ENCODE results near the gene NPHP4.

NPHP4 gene

DNA sequence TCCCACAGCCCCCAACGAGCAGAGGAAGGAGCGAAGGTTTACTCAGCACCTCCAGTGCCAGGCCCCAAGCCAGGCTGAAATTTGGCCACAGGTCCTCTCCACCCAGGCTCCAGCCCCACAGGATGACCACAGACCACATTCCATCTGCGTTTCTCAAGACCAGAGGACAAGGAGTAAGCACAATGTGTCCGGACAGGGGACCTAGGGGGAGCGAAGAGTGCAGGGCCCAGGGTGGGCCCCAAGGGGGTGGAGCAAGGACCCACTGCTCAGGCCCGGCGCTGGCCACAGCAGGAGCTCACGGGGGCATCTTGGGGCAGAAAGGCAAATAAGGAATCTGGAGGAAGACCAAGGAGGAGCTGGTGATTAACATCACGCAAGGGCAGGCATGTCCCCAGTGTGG lies 100.5 kb downstream of the NPHP4 start:
- peak; percentile 71 for DNase-seq (ENCODE audit: low spot score)

DNA sequence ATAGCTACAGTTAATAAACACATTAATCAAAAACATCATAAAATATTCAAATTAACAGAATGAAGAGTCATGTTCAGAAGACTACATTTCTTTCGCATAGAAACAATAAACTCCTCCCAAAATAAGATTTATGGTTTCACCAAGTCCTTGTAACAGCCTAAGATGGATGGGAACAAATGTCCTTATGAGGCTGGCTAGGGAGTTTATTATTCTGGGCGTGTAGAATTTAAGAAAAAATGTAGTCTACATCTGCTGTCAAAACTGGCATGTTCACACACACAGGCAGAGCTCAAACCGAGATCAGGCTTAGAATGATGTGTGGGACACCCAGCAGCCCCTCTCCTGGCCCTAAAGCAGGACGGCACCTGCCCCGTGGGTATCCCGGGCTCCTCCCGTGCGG lies 101.1 kb downstream of the NPHP4 start:
- DNase-seq (ENCODE audit: low spot score), result no peak

DNA sequence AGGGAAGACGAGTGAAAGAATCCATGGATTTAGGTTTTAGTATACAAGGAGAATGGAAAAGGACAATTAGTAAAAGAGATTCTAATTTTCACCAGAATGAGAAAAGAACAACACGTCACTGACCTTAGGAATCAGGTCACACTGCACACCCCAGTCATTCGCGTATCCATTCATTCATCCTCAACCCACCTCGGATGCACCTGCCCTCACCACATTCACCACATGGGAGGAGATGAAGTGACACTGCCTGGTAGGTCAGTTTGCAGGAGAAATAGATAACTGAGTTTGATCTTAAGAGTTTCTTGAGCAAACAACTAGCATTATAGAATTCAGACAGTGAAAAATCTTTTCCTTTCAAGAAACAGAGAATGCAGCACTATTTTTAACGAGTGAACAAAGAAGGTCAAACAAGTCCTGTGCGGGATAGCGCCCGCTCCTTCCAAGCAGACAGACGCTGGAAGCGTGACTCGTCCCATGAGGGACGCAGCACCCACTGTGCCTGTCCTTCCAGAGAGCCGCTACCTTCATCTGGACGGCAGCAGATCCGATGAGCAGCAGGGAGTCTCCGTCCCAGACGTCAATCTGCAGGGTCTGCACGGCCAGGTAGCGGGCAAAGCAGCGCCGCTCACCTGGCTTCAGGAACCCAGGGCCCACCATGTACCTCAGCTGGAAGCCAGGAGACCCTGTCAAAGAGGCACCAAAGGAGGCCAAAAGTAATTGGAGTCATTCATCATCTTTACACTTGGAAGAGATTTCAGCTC lies 101.7 kb downstream of the NPHP4 start:
- no peak for DNase-seq (ENCODE audit: low spot score)

DNA sequence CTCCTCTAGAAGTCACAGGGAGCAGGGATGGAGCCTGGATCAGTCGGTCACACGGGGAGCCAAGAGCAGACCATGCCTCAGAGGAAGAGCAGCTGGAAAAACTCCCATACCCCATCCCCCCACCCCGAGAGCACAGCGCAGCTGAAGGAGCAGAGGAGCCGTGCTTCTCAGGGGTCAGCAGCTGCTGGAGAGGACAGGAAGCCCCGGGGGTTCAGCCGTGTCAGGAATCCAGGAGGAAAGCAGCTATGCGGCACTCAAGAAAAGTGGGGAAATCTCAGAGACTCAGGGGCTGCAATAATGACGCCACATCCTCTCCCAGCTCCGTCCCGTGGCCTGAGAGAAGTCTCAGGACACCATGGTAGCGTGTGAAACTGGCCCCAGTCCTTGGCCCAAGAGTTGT lies 102.3 kb downstream of the NPHP4 start:
- DNase-seq (ENCODE audit: low spot score), result no peak

DNA sequence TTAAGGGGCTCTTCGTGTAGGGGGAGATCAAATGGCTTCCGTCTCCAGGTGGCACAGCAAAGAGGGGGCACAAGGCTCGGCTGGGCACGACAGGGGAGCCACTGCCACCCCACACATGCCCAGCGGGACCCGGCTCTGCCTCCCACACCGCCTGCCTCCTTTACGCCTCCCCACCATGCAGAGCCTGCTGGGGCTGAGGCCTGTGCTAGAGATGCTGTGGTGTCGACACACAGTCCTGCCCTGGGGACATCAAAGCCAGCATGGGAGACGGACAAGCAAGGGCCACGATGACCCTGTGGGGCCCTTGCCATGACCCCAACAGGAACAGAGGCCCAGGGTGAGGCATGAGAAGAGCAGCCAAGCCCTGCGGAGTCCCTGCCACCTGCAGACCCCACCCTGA lies 102.8 kb downstream of the NPHP4 start:
- no peak for DNase-seq (ENCODE audit: low spot score)

DNA sequence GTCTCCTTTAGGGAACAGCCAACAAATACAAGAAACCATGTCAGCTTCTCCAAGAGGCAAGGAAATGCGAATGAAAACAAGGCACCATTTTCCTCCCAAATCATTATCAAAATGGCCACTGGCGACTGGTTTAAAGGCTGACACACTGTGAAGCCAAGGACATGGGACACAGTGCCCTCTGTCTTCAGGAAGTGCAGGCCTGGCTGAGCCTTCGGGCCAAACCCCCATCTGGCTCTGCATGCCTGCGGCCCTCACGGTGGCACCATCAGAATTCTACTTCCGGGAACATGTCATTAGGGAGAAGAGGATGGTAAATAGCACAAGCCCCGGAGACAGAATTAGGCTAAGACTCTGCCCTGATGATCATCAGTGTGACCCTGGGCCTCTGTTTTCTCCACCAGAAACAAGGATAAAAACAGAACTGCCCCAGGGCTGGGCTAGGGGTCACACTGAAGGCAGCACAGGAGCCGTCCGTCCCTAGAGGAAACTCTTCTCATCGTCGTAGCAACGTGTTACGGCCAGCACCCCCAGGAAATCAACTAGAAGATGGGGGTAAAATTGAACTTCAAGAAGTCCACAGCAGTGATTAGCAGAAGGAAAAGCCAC lies 103.5 kb downstream of the NPHP4 start:
- no peak for DNase-seq (ENCODE audit: low spot score)

DNA sequence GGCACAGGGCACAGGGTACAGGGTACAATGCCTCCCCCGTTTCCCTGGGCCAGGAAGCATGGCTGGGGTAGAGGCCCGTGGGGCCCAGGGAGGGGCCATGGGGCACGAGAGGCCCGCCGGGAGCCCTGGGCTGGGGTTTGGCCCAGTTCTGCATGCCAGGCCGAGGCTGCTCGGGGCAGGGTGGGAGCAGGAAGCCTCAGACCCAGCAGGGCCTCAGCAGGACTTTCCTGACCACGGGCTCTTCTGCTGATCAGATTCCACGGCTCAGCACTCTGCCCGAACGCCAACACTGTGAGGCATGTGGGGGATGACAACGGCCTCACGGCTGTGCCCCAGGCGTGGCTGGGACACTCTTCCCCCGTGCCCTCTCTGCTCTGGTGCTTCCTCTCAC lies 104.3 kb downstream of the NPHP4 start:
- DNase-seq (ENCODE audit: low spot score), result no peak

DNA sequence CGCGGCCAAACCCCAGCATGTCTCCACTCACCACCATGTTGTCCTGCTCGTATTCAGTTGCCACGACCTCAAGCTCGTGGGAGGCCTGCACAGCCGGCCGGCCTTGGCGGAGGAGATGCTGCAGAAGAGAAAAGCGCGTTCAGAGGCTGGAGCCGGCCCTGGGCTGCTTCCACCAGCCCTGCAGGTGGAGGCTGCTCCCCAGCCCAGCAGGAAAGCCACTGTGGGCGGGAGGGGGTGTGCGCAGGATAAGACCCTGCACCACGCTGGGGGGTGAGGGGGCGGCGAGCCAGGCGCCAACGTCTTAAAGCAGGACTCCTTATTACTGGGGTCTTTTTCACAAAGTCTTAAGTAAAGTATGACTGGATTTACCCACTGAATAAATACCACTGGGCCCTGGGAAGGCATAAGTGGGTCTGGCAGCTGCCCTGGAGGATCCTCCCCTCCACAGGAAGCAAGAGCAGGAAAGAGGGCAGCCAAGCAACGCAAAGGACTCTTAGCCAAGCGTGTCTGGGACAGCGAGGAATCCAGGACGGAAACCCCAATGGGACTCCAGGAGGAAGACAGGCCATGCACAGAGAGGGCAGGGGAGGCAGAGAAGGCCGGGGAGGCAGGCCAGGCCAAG lies 104.8 kb downstream of the NPHP4 start:
- no peak for DNase-seq (ENCODE audit: low spot score)

DNA sequence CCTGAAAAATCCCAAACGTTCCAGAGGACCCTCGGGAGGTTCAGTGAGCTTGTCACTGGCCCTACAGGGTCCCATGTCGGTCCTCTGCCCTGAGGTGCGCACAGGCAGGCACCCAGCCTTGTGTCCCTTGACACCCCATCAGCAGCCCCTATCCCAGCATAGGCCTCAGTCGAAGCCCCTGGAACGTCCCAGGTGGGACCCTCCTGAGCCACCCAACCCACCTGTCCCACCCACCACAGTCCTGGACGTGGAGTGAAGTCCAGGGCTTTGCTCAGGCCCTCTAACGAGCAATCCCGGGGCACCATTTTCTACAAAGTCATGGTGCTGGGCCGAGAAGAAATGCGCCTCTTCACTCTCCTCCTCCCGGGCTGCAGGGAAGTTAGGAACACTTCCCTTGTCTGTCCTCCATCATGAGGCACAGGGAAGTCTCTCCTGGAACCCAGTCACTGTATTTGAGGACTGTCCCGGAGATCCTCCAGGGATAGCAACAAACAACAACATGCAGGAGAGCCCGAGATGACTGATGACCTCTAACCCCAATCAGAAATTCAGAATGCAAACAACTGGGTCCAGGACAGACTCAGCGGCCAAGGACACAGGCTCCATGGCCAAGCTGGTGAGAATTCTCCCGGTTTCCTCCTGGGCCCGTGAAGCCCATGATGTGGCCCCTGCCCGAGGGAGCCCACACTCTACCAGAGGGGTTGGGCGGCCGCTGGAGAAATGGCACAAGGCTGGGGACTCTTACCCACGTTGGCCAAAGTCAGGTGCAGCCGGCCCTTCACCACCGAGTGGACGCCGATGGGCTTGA lies 105.5 kb downstream of the NPHP4 start:
- no peak for DNase-seq (ENCODE audit: low spot score)

DNA sequence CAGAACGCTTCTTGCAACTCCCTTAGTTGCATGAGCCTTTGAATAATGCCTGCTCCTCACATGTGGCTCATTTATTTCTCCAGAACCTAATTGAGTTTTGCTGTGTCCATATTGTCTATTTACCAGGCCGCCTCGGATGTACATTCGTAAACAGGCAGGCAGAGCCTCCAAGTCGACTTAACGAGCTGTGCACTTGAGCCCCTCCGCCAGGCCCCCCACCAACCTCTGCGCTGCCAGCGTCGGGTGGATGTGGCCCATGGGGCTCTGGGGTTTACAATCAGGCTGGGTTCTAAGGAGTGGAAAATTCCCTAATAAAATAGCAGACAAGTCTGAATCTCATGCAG lies 106.1 kb downstream of the NPHP4 start:
- no peak for DNase-seq (ENCODE audit: low spot score)

DNA sequence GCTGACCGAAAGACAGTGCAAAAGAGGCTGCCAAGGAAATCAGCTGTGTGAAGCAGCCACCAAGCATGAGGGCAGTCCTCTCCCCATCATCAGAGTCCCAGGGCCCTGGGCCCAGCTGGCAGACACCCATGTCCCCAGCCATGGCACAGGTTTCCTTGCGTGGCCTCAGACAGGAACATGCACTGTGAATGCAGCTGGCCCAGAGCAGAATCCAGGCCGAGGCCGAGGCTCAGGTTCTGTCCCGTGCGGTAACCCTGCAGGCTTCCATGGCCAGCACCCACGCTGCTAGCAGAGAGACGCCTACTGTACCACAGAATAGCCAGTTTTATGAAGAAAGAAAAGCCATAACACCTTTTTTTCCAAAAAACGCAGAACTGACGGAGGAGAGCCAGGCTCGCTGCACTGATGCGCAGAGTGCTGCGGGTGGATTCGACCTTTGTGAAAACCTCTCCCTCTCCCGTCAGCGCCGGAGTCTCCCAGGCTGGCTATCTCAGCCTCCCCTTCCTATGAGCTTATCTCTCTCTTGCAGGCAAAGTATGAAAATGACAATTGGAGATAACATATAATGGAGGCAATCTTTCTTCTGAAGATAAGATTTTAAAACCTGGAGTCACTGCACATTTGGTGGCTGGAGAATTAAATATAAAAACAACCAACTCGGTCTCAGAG lies 106.6 kb downstream of the NPHP4 start:
- DNase-seq (ENCODE audit: low spot score), result no peak

DNA sequence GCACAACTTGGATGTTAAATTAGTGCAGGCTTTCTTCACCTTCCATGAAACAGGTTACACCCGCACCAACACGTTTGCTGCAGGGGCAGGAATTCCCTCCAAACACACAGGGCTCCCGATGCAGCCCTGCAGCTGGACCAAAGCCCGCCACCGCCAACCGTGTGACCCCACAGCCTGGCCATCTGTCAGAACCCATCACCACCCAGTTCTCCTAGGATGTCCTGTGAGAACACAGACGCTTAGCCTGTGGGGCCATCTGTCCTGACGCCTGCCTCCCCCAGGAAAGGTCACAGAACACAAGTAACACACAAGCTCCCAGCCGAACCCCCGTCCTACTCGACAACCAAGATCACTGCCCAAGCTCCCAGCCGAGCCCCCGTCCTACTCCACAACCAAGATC lies 108.1 kb downstream of the NPHP4 start:
- no peak for DNase-seq (ENCODE audit: low spot score)

DNA sequence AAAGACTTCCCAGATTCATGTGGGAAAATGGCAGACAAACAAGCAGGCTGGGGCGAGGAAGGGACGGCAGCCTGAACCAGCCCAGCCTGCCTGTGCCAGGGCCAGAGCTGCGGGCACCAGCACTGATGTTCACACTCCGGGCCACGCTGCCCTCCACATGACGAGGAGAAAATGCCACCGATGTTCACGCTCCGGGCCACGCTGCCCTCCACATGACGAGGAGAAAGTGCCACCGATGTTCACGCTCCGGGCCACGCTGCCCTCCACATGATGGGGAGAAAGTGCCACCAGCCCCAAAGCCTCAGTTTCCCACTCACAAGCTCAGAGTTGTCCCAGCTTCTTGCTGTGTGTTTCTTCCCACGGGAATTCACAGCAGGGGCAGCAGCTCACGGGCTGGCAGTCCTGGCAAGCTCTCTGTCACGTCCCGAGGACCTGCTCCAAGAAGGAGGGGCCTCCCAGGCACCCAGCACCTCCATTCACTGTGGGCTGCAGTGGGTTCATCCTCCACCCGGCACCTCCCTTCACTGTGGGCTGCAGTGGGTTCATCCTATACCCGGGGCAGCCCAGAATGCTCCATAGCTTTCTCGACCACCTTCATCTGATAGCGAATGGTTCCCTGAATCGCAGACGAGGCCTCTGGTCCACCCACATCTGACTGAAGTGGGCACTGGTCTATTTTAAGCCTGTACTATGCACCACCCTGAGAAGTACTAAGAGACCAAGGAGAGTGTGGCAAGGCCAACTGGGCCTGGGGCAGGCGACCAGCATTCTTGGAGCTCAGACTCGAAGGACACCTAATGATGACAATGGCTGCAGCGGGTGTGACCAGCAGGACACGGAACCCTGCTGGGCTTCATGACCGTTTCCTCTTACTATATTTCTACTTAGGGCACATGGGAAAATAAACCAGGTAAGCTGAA lies 108.8 kb downstream of the NPHP4 start:
- no peak for DNase-seq (ENCODE audit: low spot score)

DNA sequence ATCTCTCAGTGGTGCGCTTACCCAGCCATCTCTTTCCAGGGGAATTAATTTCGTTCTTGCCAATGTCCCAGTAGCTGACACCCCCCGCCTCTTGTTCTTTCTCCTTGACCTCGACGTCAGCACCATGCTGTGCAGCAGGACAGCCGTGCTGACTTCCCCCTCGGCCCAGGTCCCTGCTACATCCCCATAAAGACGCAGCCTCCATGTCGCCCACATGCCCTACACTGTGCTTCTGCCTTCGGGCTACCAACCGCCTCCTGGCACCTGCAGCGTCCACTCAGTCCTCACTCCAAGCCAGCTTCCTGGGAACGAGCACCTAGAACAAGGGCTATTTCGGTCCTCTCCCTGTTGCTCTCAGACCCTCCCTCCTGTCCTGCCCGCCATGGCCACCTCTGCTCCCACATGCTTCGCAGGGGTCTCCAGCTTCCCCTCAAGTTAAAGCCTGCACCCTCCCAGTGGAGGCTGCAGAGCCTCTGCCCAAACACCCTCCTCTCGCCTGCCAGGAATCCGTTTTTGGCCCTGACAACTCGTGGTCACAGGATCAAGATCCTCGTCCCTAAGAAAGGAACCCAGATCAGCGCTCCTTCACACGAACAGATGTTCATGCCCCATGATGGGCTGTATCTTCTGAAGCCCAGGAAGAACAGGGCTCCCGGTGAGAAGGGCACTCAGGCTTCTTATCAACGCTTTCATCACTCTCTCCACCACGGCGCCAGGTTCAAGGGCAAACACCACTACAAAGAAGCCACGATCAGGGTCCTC lies 109.7 kb downstream of the NPHP4 start:
- DNase-seq (ENCODE audit: low spot score), result no peak

DNA sequence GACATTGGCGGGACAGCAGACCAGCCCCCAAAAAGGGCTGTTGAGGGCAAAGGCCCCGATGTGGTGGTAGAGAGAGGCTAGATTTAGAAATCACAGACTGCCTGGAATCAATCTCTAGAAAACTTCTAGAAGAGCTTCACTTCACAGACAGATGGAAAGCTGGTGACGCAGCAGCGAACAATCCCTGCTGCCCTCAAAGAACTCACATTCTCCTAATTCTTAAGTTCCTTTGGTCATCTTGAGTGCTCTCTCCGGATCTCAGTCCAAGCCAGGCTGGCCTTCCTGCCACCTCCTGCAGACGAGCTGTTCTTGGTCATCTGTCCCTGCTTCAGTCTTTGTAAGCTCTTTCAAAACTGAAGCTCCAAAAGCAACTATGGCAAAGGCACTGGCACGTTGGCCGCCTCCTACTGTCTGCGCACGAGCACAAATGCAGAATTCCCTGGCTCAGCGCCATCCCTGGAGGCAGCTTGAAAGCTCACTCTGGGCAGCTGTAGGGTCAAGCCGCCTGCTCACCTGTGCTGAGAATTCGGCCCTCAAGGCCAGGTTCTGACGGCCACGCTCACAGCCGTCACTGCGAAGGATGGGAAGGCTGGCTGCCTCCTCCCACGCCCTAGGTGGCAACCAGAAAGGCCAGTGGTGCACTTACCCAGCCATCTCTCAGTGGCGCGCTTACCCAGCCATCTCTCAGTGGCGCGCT lies 110.6 kb downstream of the NPHP4 start:
- no peak for DNase-seq (ENCODE audit: low spot score)

DNA sequence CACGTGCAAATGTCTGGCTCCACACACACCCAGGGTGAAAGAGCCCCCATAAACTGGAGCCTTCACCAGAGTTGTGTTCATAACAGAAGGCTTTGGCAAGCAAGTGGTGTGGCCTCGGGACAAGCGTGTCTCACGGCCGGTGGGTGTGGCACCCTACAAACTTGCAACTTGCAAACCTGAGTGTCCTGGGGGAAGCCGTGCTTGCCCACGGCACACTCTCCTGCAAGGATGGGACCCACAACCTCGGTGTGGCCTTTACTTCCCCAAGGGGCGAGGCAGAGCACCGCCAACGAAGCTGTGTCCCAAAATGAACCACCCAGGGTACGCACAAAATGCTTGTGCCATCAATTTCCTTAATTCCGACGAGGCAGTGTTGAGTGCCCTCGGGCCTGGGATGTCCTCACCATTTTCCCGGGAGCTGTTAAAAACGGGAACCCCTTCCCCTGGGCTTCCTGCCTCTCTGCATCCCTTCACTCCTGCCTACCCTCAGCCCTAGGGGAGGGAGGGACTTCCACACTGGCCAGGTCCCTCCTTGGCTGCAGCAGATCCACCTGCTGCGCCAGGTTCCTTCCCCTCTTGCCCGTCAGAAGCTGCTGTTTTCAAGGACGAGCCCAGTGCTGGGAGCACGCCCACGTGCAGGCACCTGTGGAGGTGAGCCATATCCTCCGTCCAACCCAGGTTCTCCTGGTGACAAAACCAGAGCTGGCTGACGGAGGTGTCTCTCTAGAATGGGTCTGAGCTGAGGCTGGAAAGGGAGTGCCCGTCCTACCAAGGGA lies 111.4 kb downstream of the NPHP4 start:
- no peak for DNase-seq (ENCODE audit: low spot score)

DNA sequence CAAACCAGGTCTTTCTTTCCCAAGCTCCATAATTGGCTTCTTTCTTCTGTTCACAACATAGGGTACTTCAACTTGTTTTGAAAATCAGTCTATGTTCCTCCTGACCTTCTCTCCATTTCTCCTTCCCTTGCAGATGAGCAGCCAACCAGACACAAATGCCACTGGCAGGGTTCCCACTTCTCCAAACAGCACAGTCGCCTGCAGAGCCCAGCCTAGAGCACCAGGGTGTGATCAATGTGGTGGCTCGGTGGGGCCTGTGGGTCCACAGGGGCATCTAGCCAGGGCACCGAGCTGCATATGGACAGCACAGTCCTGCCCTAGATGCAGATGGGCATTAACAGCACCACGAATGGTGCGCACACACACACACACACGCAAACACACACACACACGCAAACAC lies 112.8 kb downstream of the NPHP4 start:
- no peak for DNase-seq (ENCODE audit: low spot score)

DNA sequence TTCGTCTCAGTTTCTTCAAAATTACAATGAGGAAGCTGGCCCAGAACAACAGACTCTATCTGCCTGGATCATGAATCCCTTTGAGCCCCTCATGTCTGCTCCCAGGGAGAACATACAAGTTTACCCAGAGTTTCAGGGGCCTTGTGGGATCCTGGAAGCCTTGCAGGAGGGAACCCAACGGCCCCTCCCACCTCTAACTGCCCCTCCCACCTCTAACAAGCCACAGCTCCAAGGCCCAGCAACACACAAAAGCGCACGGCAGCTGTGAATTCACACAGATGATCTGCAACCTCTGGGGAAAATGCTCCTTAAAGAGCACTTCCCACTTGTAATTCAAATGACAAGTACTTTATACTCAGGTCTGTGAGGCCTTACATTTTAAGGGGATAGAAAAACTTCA lies 113.3 kb downstream of the NPHP4 start:
- no peak for DNase-seq (ENCODE audit: low spot score)
